Measurements from ENCODE around the gene PDZD4.

Gene PDZD4

GRCh38 chrX:153771415-153772315 is 58.7 kb downstream of the PDZD4 start:
- no peak overlapping the region for H3K4me3 ChIP-seq (ENCODE audit: low read depth, low read length)
- no peak for TF ChIP-seq CTCF (IDR thresholded peaks at IDR 0.05; ENCODE audit: borderline replicate concordance, insufficient read depth, low read depth, low read length)

GRCh38 chrX:153770601-153771414 is 59.5 kb downstream of the PDZD4 start:
- TF ChIP-seq CTCF (IDR thresholded peaks at IDR 0.05; ENCODE audit: borderline replicate concordance, insufficient read depth, low read depth, low read length): no peak
- H3K4me3 ChIP-seq (ENCODE audit: low read depth, low read length): no peak overlapping the region

GRCh38 chrX:153769865-153770600 is 60.3 kb downstream of the PDZD4 start:
- no peak for TF ChIP-seq CTCF (IDR thresholded peaks at IDR 0.05; ENCODE audit: borderline replicate concordance, insufficient read depth, low read depth, low read length)
- no peak overlapping the region for H3K4me3 ChIP-seq (ENCODE audit: low read depth, low read length)

- H3K4me3 ChIP-seq (ENCODE audit: low read depth, low read length): no peak overlapping the region
- TF ChIP-seq CTCF (IDR thresholded peaks at IDR 0.05; ENCODE audit: borderline replicate concordance, insufficient read depth, low read depth, low read length): no peak
Observed at GRCh38 chrX:153769158-153769864, 61.0 kb downstream of the PDZD4 start.

GRCh38 chrX:153768311-153769157 is 61.8 kb downstream of the PDZD4 start:
- TF ChIP-seq CTCF (IDR thresholded peaks at IDR 0.05; ENCODE audit: borderline replicate concordance, insufficient read depth, low read depth, low read length): 0 out of 2 replicates have a peak, but pooled peaks have one; percentile 8
- H3K4me3 ChIP-seq (ENCODE audit: low read depth, low read length): no peak overlapping the region

- no peak overlapping the region for H3K4me3 ChIP-seq (ENCODE audit: low read depth, low read length)
- TF ChIP-seq CTCF (IDR thresholded peaks at IDR 0.05; ENCODE audit: borderline replicate concordance, insufficient read depth, low read depth, low read length): no peak
Observed at GRCh38 chrX:153767674-153768055, 62.7 kb downstream of the PDZD4 start.

Measured in GM12875 (cell line).